ENCODE results near the gene EVC2. TPM values are rescaled to one million over a fixed set of nuclear protein-coding genes. Genes with fewer than 3 reads are reported as not detected.

Gene EVC2
- total RNA-seq, 6 experiments from 2014 or later: 0.24 to 0.93 (median 0.53) TPM

DNA sequence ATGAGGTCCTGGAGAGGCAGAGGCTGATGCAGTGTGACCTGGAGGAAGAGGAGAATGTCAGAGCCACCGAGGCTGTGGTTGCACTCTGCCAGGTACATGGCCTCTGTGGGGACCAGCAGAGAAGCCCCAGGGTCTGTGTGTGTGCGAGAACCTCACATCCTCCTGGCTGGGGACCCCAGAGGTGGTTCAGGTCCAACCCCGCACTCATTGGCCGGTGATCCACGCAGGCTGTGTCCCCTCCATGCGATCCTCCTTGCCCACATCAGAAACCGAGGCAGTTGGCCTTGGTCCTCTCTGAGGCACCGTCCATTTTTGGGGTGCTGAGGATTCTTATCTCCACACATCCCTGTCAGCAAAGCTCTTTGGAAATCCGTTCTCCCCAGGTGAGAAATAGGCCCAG, 47.9 kb upstream of the EVC2 start:
- H3K27ac ChIP-seq: no peak overlapping the region
- intact Hi-C loops (cut with DNase I): no loop called here
- no peak for DNase-seq

DNA sequence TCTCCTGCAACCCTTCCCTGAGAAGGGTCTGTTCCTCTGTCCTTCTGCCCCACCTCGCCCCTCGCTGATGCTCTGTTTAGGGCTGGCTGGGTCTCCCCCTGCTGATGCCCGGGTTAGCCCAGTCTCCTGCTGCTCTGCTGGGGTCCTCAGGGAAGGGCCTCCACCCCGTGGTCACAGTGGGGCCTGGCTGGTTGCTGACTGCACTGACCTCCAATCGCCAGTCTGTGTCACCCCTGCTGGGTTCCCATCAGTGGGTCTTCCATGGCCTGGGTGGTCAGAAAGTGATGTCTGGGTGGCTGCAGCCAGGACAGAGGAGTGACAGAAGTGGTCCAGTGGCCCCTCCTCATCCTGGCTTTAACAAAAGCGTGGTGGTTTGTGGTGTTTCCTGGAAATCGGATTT, 47.3 kb upstream of the EVC2 start:
- ATAC-seq (no peak), DNase-seq (no peak)

More for the DNA sequence above, 47.9 kb upstream of the EVC2 start:
- Histone ChIP-seq H3K27me3 (no peaks in the 10 kb centered on the region), H3K36me3 (no peaks in the 10 kb centered on the region), H3K9me3 (no peaks in the 10 kb centered on the region), H3K4me3 (no peak overlapping the region), H3K4me1 (no peaks in the 10 kb centered on the region)
- ATAC-seq: no peak
- TF ChIP-seq, protein P1, sequence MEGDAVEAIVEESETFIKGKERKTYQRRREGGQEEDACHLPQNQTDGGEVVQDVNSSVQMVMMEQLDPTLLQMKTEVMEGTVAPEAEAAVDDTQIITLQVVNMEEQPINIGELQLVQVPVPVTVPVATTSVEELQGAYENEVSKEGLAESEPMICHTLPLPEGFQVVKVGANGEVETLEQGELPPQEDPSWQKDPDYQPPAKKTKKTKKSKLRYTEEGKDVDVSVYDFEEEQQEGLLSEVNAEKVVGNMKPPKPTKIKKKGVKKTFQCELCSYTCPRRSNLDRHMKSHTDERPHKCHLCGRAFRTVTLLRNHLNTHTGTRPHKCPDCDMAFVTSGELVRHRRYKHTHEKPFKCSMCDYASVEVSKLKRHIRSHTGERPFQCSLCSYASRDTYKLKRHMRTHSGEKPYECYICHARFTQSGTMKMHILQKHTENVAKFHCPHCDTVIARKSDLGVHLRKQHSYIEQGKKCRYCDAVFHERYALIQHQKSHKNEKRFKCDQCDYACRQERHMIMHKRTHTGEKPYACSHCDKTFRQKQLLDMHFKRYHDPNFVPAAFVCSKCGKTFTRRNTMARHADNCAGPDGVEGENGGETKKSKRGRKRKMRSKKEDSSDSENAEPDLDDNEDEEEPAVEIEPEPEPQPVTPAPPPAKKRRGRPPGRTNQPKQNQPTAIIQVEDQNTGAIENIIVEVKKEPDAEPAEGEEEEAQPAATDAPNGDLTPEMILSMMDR (IDR thresholded peaks at IDR 0.05): no peak
- TF ChIP-seq POLR2A (IDR thresholded peaks at IDR 0.05): no peak
- WGBS (ENCODE audit: insufficient coverage, low coverage, low lambda C conversion rate, missing lambda C conversion rate): 41% methylated on average over 2 of the region's 9 CpGs

DNA sequence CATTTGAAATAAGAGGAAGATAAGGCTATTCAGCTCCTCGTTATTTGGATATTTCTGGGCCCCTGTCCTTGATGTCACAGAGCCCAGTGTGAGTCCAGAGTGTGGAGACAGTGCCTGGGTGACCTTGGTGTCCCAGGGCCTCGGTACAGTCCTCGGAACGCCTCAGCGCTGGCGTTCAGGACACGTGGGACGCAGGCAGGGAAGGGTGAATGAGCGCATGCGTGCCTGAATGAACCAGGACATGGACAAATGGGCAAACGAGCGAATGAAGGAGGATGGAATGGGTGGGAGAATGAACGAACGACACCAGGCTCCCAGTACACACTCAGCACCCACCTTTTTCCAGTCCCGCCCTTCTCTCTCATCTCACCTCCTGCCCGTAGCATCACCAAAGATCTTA, 46.8 kb upstream of the EVC2 start:
- 74% methylated on average over 6 of the region's 16 CpGs for WGBS (ENCODE audit: insufficient coverage, low coverage, low lambda C conversion rate, missing lambda C conversion rate)
- Histone ChIP-seq H3K27ac (no peak overlapping the region), H3K27me3 (no peaks in the 10 kb centered on the region), H3K9me3 (no peaks in the 10 kb centered on the region), H3K4me1 (no peaks in the 10 kb centered on the region), H3K4me3 (no peak overlapping the region), H3K36me3 (no peaks in the 10 kb centered on the region)
- TF ChIP-seq, protein P1 (IDR thresholded peaks at IDR 0.05): no peak
- no peak for TF ChIP-seq POLR2A (IDR thresholded peaks at IDR 0.05)
- intact Hi-C loops (cut with DNase I): no loop called here
- ATAC-seq (no peak), DNase-seq (no peak)

More for the DNA sequence above, 47.3 kb upstream of the EVC2 start:
- Histone ChIP-seq H3K9me3 (no peaks in the 10 kb centered on the region), H3K4me1 (no peaks in the 10 kb centered on the region), H3K36me3 (no peaks in the 10 kb centered on the region), H3K4me3 (no peak overlapping the region), H3K27ac (no peak overlapping the region), H3K27me3 (no peaks in the 10 kb centered on the region)
- no peak for TF ChIP-seq POLR2A (IDR thresholded peaks at IDR 0.05)
- TF ChIP-seq, protein P1 (IDR thresholded peaks at IDR 0.05): no peak
- intact Hi-C loops (cut with DNase I): no loop called here
- whole genome bisulfite sequencing (ENCODE audit: insufficient coverage, low coverage, low lambda C conversion rate, missing lambda C conversion rate): 43% methylated on average over 3 of the region's 7 CpGs

DNA sequence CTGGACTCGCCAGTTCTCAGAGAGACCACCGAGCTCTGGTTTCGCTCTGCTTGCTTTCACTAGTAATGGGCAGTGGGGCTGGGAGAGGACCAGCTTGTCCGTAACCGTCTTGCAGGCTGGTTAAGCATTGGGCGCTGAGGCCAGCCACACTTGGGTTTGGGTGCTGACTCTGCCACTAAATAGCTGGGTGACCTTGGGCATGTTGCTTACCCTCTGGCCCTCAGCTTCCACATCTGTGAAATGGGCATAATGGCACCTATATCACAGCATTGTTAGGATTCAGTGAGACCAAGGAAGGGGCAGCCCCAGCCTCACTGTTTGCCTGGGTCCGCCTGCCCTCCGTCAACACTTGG, 46.1 kb upstream of the EVC2 start:
- Histone ChIP-seq H3K4me1 (no peaks in the 10 kb centered on the region), H3K27me3 (no peaks in the 10 kb centered on the region), H3K4me3 (no peak overlapping the region), H3K27ac (no peak overlapping the region), H3K36me3 (no peaks in the 10 kb centered on the region), H3K9me3 (no peaks in the 10 kb centered on the region)
- TF ChIP-seq, protein P1 (IDR thresholded peaks at IDR 0.05): no peak
- no peak for TF ChIP-seq POLR2A (IDR thresholded peaks at IDR 0.05)
- ATAC-seq (no peak), DNase-seq (no peak)
- WGBS (ENCODE audit: insufficient coverage, low coverage, low lambda C conversion rate, missing lambda C conversion rate): no CpG with 5 or more reads among the region's 8 CpGs
- intact Hi-C loops (cut with DNase I): no loop called here
